GM21825 (cell line): ENCODE measurements around the gene DICER1.
A peak's percentile ranks its signal among the peaks of the same experiment; 100 is the strongest.
"Not testable (repeated sequence)": the region's sequence is repeated elsewhere in the genome, so short reads cannot be mapped to it uniquely, and the experiment has no call there.

ENCODE experiments used
- ATAC-seq: cut with Tn5 transposase; IDR thresholded peaks from one replicate; pipeline ENCODE4 v1.9.1; 2021; ENCODE audit warnings: mild to moderate bottlenecking, moderate library complexity; ENCODE audit not compliant: unreplicated experiment

Gene DICER1

DNA sequence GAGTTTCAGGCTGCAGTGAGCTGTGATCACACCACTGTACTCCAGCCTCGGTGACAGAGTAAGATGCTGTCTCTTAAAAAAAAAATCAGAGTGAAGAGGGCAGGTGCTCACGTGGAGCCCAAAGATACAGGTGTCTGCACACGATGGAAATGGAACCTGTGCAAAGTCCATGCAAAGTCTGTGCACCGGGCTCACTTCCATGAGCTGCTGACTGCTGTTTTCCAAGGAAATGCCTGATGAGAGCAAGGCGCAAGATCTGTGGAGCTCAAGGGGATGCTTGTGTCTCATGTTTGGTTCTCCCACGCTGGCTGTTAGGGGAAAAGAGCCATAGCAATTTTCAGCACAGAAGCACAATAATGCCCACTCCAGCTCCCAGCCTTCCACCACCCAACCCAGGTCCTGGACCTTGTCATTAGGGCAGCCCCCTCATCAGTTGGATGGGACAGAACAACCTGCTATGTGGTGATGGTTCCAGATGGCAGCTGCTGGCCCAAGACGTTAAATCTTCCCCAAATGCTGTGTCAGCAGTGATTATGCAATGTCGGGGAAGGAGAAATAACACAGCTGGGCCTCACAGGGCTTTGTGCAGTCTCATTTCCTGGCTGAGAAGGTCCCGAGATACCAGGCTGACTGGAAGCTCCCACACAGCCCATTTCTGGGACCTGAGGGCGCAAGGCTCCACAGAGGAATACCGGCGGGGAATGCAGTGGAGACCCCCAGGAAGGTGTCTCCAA lies 27.9 kb upstream of the DICER1 start:
- no peak for ATAC-seq

- no peak for ATAC-seq
Measured at GRCh38 chr14:95184413-95184790, 27.1 kb upstream of the DICER1 start.

- no peak for ATAC-seq
Measured at GRCh38 chr14:95183532-95184412, 26.4 kb upstream of the DICER1 start.

DNA sequence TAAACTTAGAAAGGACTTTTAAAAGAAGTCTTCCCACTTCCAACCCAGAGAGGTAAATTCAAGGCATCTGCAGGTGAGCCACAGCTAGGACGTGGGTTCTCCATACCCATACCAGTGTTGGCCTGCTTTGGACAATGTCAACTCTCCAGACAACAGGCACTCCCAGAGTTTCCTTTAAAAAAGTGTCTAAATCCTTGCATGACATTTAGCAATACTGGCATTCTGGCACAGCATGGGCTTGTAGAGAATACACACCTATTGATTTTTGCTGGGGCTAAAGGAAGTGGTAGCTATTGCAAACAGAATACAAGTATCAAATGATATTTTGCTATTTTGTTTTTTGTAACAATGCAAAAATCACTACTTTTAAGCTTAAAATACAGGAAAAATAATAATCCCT lies 25.8 kb upstream of the DICER1 start:
- no peak for ATAC-seq

GRCh38 chr14:95182379-95182778 lies 25.1 kb upstream of the DICER1 start:
- ATAC-seq: no peak

- ATAC-seq: no peak
Measured at GRCh38 chr14:95180966-95181741, 23.8 kb upstream of the DICER1 start.

DNA sequence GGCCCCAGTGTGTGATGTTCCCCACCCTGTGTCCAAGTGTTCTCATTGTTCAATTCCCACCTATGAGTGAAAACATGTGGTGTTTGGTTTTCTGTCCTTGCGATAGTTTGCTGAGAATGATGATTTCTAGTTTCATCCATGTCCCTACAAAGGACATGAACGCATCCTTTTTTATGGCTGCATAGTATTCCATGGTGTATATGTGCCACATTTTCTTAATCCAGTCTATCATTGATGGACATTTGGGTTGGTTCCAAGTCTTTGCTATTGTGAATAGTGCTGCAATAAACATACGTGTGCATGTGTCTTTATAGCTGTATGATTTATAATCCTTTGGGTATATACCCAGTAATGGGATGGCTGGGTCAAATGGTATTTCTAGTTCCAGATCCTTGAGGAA lies 18.3 kb upstream of the DICER1 start:
- ATAC-seq: not testable (repeated sequence)

DNA sequence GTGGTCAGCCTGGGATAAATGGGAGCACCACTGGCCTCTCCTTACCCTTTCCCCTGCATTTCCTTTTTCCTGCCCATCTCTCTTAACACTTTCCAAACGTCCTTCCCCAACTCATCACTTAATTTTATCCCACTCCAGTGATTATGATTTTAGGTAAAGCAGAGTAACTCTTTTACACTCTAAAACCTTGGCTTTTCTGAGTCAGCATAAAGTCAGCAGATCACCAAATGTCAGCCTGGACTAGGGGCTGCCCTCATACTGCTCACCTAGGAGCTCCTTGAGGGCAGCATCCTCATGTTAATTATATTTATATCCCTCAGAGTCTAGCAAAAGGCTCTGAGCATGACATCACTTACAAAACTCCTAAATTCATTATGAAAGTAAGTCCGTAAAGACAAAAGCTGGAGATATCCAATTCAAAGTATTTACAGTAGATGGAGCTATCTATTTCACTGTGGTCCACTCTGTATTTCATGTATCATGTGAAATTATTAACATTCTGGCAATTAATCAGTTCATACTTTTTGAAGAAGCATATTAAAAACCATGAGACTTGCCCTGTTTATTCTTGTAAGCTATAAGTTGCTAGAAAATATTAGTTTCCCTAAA lies 17.0 kb upstream of the DICER1 start:
- ATAC-seq: no peak

DNA sequence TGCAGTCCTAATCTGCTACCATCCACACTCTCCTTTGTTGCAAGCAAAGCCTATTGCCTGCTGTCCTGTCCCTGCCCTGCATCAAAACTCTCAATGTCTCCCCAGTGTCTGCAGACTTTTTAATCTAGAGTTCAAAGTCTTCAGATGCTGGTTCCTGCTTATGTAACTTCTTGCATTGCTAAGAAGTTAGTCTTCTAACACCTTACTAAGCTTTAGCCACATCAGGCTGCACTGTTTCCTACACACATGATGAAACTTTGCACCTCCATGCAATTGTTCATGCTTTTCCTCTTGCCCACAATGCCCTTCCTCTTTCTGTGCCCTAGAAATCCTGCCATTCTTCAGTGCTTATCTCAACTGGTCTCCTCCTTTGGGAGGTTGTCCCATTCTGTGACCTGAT lies 16.2 kb upstream of the DICER1 start:
- ATAC-seq: no peak

DNA sequence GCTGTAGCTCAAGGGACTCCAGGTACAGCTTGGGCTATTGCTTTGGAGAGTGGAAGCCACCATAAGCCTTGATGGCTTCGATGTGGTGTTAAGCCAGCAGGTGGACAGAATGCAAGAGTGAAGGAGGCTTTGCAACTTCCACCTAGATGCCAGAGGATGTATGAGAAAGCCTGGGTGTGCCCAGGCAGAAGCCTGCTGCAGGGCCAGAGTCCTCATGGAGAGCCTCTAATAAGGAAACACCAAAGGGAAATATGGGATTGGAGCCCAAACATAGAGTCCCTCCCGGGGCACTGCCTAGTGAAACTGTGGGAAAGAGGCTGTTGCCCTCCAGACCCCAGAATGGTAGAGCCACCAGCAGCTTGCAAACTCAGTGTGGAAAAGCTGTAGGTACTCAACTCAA lies 9.8 kb upstream of the DICER1 start:
- ATAC-seq: no peak

GRCh38 chr14:95165517-95165916 lies 8.2 kb upstream of the DICER1 start:
- no peak for ATAC-seq

DNA sequence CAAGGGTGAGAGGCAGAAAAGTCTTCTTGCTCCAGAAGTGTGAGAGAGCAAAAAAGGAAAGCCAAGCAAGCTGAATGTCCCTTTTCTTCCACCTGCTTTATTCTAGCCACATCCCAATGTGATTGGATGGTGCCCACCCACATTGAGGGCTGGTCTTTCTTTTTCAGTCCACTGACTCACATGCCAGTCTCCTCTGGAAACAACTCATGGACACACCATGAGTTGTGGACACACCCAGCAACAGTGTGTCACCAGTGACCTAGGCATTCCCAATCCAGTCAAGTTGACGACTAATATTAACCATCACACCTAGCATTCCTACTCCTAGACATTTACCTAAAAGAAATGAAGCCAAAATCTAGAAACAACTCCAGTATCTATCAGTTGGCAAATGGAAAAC lies 7.2 kb upstream of the DICER1 start:
- ATAC-seq: no peak

- no peak for ATAC-seq
Measured at GRCh38 chr14:95163666-95164065, 6.3 kb upstream of the DICER1 start.

GRCh38 chr14:95163132-95163531 lies 5.8 kb upstream of the DICER1 start:
- no peak for ATAC-seq

- ATAC-seq: no peak
Measured at GRCh38 chr14:95162641-95163040, 5.3 kb upstream of the DICER1 start.

GRCh38 chr14:95157048-95157326 lies 342 bp downstream of the DICER1 start:
- no peak for ATAC-seq

DNA sequence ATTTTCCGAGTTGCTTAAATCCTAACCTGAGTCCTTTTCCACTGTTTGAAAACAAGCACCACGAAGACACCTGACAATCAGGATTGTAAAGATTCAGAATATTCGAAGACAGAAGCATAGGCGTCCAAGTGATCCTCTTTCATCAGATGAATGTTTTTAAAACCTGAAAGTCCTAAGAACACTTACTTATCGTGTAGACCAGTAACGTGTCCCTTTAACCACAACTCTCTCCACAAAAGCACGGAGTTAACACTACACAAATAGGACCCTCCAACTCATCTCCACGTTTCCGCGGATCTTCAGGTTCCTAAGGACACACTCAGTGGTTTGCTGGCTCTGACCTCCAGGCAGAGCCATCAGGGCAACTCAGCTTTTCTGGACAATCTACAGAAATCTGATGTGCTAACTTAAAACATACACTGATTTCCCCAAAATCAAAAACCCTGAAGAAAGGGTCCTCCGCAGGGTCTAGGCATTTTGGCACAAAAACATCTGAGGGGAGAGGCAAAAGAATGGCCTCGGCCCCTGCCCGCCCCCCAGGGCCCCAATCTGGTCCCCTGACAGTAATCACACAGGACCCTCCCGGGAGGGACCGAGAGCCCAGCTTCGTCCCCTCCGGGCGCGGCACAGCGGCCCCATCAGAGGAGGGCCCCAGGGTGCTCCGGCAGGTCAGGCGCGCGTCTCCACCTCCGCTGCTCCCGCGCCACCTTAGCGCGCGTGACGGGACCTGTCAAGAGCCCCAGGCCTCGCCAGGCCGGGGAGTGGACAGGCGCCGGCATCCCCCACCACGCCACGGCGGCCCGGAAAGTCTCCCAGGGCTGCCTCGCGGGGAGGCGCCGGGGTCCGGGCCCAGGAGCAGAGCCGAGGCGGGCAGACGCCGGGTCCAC lies 925 bp downstream of the DICER1 start:
- peak; percentile 36 for ATAC-seq

GRCh38 chr14:95155045-95155444 lies 2.3 kb downstream of the DICER1 start:
- ATAC-seq: no peak

GRCh38 chr14:95153866-95154265 lies 3.5 kb downstream of the DICER1 start:
- ATAC-seq: no peak

GRCh38 chr14:95151561-95151960 lies 5.8 kb downstream of the DICER1 start:
- no peak for ATAC-seq
